ENCODE measurements around the gene NOL4.

NOL4 gene

DNA sequence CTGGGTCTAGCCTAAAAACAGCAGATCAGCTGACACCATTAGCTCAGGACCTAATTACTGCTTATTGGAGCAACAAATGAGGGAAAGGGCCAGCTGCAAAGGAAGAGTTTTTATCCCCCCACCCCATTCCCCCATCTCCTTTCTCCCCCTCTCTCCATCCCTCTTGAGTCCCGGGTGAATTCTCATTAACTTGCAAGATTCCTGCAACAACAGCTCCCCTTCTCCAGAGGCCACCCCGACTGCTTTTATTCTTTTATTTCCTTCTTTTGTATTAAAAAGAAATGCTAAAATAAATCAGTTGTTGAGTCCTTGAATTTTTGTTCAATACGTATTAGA is 473 bp upstream of the NOL4 start:
- Histone ChIP-seq H4K20me1 (no peaks in the 10 kb centered on the region), H3K27me3 (no peaks in the 10 kb centered on the region), H3K4me1 (no peaks in the 10 kb centered on the region), H3K36me3 (no peaks in the 10 kb centered on the region), H3K4me3 (no peak overlapping the region), H3K27ac (no peak overlapping the region), H3K9me3 (replicated peaks in 1 of 11) (peaks cover 24 to 29% (median 29%) of the 10 kb centered on the region in 11 experiments), H3K4me2 (no peak overlapping the region), H3K9ac (no peak overlapping the region)
- TF ChIP-seq Cebpa-rat (IDR thresholded peaks at IDR 0.05) = no peak

DNA sequence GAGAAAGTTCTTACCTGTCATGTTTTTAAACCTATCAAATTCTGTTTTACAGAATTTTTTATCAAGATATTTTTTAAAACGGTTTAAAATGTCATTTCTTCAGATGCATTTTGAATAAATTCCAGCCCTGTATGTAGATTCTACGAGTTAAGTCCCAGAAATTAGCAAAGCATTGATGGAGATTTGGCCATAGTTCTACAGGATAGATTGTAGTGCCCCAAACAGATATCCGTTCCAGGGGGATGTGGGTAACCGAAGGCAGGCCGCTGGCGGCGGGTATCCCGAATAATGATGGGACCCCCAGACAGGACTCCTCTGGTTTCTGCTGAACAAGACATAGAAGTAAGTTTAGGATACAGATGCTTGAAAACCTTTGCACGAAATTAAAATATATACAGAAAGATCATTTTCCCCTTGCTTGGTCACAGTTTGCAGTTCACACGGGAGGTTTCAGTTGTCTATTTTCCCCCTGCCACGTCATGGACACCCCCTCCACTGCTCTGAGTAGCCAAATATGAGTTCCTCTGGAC is 755 bp downstream of the NOL4 start:
- Histone ChIP-seq H3K9ac (no peak overlapping the region), H3K27ac (no peak overlapping the region), H3K4me2 (no peak overlapping the region), H3K4me1 (no peaks in the 10 kb centered on the region), H4K20me1 (no peaks in the 10 kb centered on the region), H3K27me3 (no peaks in the 10 kb centered on the region), H3K36me3 (no peaks in the 10 kb centered on the region), H3K4me3 (no peak overlapping the region), H3K9me3 (replicated peaks in 1 of 11) (peaks cover 24 to 29% (median 29%) of the 10 kb centered on the region in 11 experiments)
- no peak for TF ChIP-seq Cebpa-rat (IDR thresholded peaks at IDR 0.05)

DNA sequence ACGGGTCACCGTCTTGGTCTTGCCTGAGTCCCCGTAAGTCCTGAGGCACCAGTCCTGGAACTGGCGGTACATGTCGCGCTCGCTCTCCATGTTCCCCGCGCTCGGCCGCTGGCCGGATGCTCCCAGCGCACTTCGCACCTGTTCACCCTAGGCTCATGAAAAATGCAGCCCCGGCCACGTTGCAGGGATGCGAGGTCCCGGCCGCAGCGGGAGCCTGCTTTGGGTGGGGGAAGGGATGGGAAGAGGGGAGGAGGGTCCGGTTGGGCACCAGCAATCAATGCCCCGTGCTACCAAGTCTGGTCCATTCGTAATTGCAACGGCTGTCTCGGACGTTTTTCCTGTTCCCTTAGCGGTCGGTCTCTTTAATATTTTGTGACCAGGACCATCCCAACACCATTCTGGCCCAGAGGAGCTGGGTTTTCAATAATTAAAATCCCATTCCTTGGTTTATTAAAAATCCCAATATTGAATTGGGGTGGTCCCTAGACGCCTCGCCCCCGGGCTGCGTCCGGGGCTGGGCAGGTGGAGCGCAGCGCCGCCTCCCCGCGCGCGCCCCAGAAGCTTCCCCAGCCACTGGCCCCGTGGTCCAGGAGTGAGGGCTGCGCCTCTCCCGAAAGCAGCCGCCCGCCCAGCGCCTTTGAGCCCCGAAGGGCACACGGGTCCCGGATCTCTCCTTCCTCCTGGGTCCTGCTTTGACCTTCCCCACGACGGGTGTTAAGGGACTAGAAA is 1.4 kb downstream of the NOL4 start:
- no peaks in the 10 kb centered on the region for H3K4me1 ChIP-seq
- H3K4me3 ChIP-seq = peak overlapping the region in 1 of 10 experiments; percentile 19; a peak in 1 of 20 replicates
- H4K20me1 ChIP-seq = no peaks in the 10 kb centered on the region
- H3K27ac ChIP-seq = no peak overlapping the region
- no peaks in the 10 kb centered on the region for H3K27me3 ChIP-seq
- H3K4me2 ChIP-seq = no peak overlapping the region
- TF ChIP-seq Cebpa-rat (IDR thresholded peaks at IDR 0.05) = no peak
- no peak overlapping the region for H3K9ac ChIP-seq
- peaks cover 24 to 29% (median 29%) of the 10 kb centered on the region in 11 experiments for H3K9me3 ChIP-seq (replicated peaks in 1 of 11)
- H3K36me3 ChIP-seq = no peaks in the 10 kb centered on the region

DNA sequence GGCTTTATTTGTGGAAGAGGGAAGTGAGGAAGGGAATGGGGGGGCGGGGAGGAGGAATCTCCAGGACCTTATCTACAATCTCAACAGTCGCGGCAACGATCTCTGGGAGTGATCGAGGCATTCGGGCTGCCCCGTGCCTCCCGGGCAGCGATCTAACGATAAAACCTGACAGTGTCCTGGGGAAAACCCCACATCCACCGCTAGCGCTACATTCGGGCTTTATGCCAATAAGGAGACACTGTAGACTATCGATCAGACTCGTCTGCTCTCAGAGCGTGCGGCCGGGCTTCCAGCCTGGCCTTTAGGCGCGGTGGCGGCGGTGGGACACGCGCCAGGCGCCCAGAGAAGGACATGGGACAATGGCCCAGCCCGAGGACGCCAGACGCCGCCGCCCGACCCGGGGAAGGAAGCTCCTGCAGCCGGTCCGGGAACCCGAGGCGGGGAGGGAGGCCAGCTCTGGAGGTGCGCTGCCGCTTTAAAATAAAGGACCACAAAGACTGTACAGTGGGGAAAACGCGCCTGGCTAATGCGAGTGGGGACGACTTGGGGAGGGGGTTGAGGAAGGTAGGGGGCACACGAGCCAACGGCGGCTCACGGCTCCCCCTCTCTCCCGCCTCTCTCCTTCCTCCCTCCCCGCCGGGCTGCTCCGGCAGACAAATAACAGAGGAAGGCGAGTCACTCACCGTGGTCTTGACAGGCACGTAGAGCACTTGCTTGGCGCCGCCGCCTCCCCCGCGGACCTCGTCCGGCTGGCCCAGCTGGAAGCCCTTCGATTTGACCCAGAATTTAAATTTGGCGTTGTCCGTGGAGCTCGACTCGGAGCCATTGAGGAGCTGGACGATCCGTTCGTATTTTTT is 2.2 kb downstream of the NOL4 start:
- no peak for TF ChIP-seq Cebpa-rat (IDR thresholded peaks at IDR 0.05)
- Histone ChIP-seq H3K27ac (no peak overlapping the region), H3K36me3 (no peaks in the 10 kb centered on the region), H3K4me3 (peak overlapping the region in 1 of 10 experiments; percentile 19; a peak in 1 of 20 replicates), H4K20me1 (no peaks in the 10 kb centered on the region), H3K9me3 (replicated peaks in 1 of 11) (peaks cover 24 to 29% (median 29%) of the 10 kb centered on the region in 11 experiments), H3K27me3 (no peaks in the 10 kb centered on the region), H3K9ac (no peak overlapping the region), H3K4me2 (no peak overlapping the region), H3K4me1 (no peaks in the 10 kb centered on the region)

DNA sequence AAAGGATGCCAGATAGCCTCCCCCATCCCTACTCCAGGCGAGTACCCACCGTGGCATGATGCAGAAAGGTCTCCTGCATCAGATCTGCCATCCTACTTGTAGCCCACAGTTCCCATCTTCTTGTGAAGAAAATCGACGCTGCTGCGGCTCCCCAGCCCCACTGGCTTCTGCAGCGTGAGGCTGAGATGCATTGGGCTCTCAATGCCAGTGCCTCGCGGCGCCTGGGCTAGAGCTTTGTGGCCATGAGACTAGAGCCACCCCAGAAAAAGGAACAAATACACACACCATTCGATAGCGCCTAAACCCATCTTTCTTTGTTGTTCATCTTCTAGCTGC is 2.8 kb downstream of the NOL4 start:
- Histone ChIP-seq H3K9me3 (replicated peaks in 1 of 11) (peaks cover 24 to 29% (median 29%) of the 10 kb centered on the region in 11 experiments), H3K4me3 (no peak overlapping the region), H3K27me3 (no peaks in the 10 kb centered on the region), H3K27ac (no peak overlapping the region), H3K4me2 (no peak overlapping the region), H3K4me1 (no peaks in the 10 kb centered on the region), H3K9ac (no peak overlapping the region), H4K20me1 (no peaks in the 10 kb centered on the region), H3K36me3 (no peaks in the 10 kb centered on the region)
- TF ChIP-seq Cebpa-rat (IDR thresholded peaks at IDR 0.05) = no peak

DNA sequence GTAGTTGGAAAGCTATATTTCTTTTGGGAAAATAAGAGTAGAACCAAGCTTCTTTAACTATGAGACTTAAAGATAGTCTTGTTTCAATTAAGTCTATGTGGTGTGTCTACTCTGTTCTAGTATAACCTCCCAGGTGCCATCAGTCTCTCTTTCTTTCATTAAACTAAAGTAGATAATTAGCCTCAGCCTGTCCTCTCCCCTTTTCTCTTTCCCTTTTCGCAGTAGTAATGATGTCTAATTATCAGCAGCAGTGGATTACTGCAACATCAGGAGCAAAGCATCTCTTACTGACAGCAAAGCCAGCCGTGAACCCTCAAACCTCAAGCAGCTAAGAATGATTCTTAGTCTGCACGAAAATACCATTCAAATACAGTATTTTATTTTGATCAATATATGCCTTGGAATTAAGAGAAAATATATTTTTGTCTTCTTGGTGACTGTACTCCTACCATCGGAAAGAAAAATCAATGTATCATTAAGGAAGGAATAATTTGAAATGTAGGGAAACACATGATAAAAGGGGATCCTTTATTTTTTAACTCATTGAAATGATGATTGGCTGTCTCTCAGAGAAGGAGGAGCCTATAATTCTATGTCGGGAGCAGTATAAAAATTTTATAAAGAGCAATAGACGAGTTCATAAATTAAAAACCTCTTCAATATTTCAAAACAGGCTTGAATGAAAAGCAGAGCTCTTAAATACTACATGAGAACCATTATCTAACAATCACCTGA is 4.5 kb downstream of the NOL4 start:
- Histone ChIP-seq H3K27me3 (no peaks in the 10 kb centered on the region), H3K9me3 (replicated peaks in 1 of 11) (peaks cover 24 to 29% (median 29%) of the 10 kb centered on the region in 11 experiments), H3K4me1 (no peaks in the 10 kb centered on the region), H3K27ac (no peak overlapping the region), H4K20me1 (no peaks in the 10 kb centered on the region), H3K9ac (no peak overlapping the region), H3K4me2 (no peak overlapping the region), H3K36me3 (no peaks in the 10 kb centered on the region), H3K4me3 (no peak overlapping the region)
- no peak for TF ChIP-seq Cebpa-rat (IDR thresholded peaks at IDR 0.05)

DNA sequence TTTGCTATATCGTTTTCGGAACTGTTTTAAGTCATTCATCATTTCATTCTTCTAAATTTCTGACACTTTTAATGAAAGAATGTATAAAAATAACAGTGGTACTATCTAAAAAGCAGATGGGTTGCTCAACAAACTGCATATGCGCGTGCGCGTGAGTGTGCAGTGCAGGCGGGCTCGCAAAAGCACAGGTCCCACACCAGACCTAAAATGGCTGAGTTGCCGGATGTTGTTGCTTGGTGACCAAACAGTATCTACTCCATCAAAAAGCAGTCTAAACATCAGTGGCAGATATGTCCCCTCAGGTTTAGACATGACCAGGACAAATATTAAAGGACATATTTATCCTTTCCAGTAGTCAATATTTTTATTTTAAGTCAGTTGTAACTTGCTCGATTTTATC is 5.1 kb downstream of the NOL4 start:
- no peaks in the 10 kb centered on the region for H3K4me1 ChIP-seq
- H3K4me3 ChIP-seq = no peak overlapping the region
- H3K27me3 ChIP-seq = no peaks in the 10 kb centered on the region
- H3K9me3 ChIP-seq (replicated peaks in 1 of 11) = peaks cover 24 to 29% (median 29%) of the 10 kb centered on the region in 11 experiments
- H3K9ac ChIP-seq = no peak overlapping the region
- H3K36me3 ChIP-seq = no peaks in the 10 kb centered on the region
- no peak overlapping the region for H3K27ac ChIP-seq
- H3K4me2 ChIP-seq = no peak overlapping the region
- H4K20me1 ChIP-seq = no peaks in the 10 kb centered on the region
- no peak for TF ChIP-seq Cebpa-rat (IDR thresholded peaks at IDR 0.05)

DNA sequence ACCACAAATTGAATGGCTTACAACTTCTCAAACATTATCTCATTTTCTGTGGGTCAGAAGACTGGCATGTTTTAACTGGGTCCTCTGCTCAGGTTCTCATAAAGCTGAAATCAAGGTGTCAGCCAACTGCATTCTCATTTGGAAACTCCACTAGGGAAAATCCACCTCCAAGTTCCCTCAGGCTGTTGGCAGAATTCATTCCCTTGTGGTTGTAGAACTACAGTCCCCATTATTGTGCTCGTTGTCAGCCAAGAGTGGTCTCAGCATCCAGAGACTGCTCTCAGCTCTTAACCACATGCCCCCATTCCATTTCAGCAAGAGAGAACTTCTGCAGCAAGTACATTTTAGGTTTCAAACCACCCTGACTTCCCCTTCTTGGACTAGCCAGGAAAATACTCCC is 12.2 kb downstream of the NOL4 start:
- H3K4me2 ChIP-seq = no peak overlapping the region
- no peak overlapping the region for H3K9ac ChIP-seq
- no peaks in the 10 kb centered on the region for H3K4me1 ChIP-seq
- no peaks in the 10 kb centered on the region for H3K27me3 ChIP-seq
- no peaks in the 10 kb centered on the region for H4K20me1 ChIP-seq
- no peaks in the 10 kb centered on the region for H3K9me3 ChIP-seq (replicated peaks in 1 of 11)
- H3K36me3 ChIP-seq = no peaks in the 10 kb centered on the region
- TF ChIP-seq Cebpa-rat (IDR thresholded peaks at IDR 0.05) = no peak
- H3K27ac ChIP-seq = no peak overlapping the region
- no peak overlapping the region for H3K4me3 ChIP-seq

DNA sequence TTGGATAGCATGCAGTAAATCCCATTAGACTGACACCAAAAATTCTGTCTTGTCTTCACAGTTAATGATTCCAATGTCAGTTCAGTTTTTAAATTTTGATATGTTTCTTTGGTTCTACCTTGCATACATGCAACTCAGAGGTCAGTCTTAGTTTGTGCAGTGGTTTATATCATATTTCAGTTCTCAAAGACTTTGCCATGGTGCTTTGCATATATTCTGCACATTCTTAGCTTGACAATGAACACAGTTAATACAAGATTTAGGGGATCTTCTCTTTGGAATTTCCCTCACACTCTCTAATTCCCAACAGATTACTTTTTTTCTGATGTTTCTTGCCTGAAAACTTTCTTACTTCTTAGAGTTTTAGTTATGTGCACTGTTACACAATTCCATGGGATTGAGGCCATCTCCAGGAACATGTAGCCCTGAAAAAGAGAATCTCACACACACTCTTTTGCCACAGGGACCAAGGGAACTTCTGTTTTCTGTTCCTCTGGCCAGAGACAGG is 17.3 kb downstream of the NOL4 start:
- no peak overlapping the region for H3K4me3 ChIP-seq
- no peaks in the 10 kb centered on the region for H3K4me1 ChIP-seq
- H3K9me3 ChIP-seq (replicated peaks in 1 of 11) = no peaks in the 10 kb centered on the region
- H3K27me3 ChIP-seq = no peaks in the 10 kb centered on the region
- no peak for TF ChIP-seq Cebpa-rat (IDR thresholded peaks at IDR 0.05)
- H4K20me1 ChIP-seq = no peaks in the 10 kb centered on the region
- no peak overlapping the region for H3K27ac ChIP-seq
- no peaks in the 10 kb centered on the region for H3K36me3 ChIP-seq
- no peak overlapping the region for H3K9ac ChIP-seq
- H3K4me2 ChIP-seq = no peak overlapping the region
